PC-9 (cell line): ENCODE data around the gene EP400.

Experiments
- CTCF ChIP-seq: fragments of 200-600 bp; sonication (generic); conservative IDR thresholded peaks from 2 replicates; pipeline ENCODE4 v1.6.1; 2017; ENCODE audit warnings: mixed run types, antibody characterized with exemption, mild to moderate bottlenecking, moderate library complexity
- EZH2 ChIP-seq: fragments of 200-600 bp; sonication (generic); IDR thresholded peaks from 2 replicates; pipeline ENCODE4 v1.8.0; 2017; ENCODE audit warnings: antibody characterized with exemption, low read depth

GRCh38 chr12:132000286-132000872 lies 50.6 kb downstream of the EP400 start:
- TF ChIP-seq CTCF (no peak), EZH2 (no peak)
